NCI-H2081 treated with DMSO at 0.1 percent for 48 hours (cell line): ENCODE data around the gene PIK3R4.

Experiments used
- DNase-seq: peaks from one replicate; lab custom pipeline; 2025; lab: John Stamatoyannopoulos, UW

The PIK3R4 gene

GRCh38 chr3:130746246-130747039 lies at the start of gene PIK3R4:
Gene PIK3R4 (minus strand): TSS chr3:130746829. CDS start chr3:130745218, 1,611 bp downstream.
- peak; percentile 98 for DNase-seq

DNA sequence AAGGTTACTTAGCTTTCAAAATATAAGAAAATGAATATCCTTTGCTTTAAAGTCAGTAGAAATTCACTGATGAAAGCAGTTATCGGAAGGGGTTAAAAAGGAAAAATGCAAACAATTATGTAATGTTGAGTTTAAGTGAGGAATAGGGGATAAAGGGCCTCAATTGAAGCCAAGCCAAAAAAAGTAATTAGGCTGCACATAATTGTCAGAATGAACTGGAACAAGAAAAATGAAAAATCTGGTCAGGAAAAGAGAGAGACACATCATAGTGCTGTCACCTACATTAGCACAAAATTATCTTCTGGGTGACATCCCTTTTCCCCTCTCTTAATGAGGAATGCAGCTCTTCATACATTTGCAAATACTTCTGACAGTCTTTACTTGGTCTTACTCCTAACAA lies 48.8 kb upstream of the PIK3R4 start:
- no peak for DNase-seq

DNA sequence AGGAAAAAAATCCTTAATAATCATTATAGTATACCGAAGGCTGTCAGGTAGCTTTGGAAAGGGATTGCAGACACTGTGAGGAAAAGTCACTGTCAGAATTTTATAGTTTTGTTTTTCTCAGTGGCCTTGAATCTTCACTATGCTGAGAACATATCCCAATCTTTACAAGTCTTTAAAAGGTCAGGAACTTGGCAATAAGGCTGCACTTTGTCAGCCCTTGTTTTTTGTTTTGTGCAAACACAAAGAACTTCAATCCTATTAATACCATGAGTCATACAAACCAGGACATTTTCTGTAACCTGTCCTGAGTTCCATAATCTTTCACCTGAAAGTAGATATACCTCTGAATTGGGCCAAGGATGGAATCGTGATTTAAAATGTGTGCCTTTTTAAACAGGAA lies 45.6 kb upstream of the PIK3R4 start:
- no peak for DNase-seq

- DNase-seq = no peak
These were observed 43.2 kb upstream of the PIK3R4 start for GRCh38 chr3:130789782-130790322.

GRCh38 chr3:130787422-130788068 lies 40.9 kb upstream of the PIK3R4 start:
- DNase-seq = no peak

DNA sequence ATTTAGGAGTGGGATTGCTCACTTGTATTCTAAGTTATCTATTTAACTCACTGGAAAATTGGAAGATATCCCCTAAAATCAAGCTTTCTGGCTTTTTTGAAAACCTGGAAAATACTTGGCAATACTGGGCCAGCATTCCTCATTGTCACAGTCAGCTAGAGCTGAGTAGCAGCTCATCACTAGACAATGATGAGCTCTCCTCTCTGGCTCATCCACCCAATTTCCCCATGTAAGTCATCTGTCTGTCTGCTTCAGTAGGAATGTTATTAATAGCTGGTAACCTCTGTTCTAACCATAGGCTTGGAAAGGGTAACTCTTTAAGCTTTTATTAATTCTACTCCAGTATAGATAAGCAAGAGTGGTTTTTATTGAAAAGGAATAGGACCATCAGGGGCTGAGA lies 39.7 kb upstream of the PIK3R4 start:
- no peak for DNase-seq

DNA sequence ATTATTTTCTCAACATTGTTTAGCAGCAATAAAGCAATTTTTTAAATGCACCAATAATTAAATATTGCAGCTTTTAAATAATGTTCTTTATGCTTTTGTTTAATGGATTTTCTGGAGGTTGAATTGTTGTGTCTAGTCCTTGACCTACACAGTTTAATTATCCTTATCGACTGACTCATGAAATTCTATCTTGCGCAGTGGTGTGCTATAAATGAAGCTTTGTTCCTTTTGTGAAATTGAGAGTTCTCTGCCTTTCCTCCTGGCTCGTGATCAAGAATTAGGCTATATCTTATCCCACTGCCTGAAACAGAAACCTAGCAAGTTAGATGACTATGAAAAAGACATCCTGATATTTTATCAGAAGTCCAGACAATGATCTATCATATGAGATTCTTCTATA lies 37.0 kb upstream of the PIK3R4 start:
- DNase-seq = no peak

GRCh38 chr3:130779486-130779885 lies 32.9 kb upstream of the PIK3R4 start:
- DNase-seq = no peak

- DNase-seq = peak; percentile 65
These were observed 32.4 kb upstream of the PIK3R4 start for GRCh38 chr3:130779031-130779430.

DNA sequence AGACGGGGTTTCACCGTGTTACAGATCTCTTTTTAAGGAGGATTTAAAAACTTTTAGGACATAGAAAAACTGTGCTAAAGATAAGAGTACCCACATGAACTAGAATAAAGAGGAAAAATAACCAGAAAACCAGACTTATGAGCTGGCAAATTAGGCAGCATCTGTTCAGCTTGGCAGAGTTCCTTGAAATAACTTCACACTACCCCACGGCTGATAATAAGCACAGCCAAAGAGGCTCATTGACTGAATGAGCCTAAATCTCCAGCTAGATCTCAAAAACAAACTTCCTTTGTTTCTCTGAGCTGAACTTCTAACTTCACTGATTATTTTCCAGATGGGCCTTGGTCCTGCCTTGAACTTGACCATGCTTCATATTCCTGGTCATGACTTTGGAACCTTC lies 26.7 kb upstream of the PIK3R4 start:
- no peak for DNase-seq

DNA sequence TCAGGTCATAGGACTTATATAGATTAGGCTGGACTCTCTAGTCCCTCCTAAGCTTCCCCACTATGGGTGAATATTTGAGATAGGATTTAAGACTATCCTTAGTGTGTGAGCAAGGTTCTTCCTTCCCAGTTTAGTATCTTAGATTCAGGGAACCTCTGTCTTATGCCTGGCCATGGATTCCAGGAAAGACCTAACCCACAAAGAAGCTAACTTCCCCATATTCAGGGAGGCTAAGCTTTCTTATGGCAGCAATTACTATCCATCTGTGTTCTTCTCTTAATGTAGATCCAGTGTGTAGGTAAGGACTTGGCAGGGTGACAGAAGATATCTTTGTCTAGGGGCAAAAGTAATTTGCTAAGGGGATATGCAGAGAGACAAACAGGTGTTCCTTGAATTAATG lies 25.5 kb upstream of the PIK3R4 start:
- DNase-seq = no peak

DNA sequence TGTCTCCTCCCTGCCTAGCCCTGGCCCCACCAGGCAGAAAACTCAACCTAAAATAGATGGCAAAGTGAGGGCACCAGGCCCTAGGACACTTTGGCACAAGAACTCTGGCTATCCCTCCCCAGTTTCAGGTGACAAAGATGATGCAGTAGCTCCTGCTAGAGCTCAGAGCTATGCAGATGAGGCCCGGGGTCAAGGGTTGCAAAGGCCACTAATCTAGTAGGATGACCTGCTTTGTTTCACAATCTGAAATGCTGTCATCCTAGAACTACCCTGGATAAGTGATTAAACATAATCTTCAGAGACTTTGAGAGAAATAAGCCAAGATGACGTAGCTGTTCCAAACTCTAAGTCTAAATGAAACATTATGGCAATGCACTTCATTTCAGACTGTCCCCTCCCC lies 24.0 kb upstream of the PIK3R4 start:
- DNase-seq = no peak

DNA sequence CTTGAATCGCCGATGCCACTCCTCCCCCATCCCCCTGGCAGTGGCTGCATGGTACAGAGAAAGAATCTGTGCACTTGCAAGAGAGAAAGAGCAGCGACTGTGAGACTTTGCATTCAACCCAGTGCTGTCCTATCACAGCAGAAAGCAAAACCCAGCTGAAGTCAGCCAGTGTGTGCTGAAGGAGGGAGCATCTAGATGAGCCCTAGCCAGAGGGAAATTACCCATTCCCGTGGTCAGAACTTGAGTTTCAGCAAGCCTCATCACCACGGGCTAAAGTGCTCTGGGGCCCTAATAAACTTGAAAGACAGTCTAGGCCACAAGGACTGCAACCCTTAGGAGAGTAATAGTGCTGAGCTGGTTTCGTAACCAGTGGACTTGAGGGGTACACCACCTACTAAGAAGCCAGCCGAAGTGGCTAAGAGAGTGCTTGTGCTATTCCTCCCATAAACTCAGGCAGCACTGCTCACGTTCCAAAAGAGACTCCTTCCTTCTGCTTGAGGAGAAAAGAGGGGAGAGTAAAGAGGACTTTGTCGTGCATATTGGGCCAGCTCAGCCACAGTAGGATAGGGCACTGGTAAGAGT lies 15.2 kb upstream of the PIK3R4 start:
- DNase-seq = no peak

- no peak for DNase-seq
These were observed 14.3 kb upstream of the PIK3R4 start for GRCh38 chr3:130760922-130761321.

DNA sequence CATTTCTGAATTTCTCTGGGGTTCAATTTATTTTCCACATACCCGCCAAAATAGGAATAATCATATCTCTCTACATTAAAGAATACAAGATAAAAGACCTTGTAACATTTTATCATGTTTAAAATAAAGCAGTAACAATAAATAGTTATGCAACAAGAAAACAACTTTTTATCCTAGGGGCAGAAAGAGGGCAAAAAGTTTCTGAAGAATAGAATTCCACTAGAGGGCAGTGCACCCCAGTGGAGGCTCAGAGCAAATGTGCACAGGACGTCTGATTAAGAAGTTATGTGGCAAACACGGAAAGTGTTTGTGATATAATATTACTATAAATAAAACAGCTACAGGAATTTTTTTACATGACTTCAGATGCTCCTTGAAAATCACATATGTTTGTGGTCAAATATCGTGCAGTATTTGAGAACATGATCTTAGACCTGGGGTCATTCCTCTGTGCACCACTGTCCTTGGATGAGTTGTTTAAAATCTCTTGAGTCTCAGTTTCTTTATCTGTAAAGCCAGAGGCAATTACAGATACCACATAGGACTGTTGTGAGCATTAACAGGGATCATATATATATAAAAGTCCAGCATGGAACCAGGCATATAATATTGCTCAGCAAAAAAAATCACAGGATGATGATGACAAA lies 13.2 kb upstream of the PIK3R4 start:
- no peak for DNase-seq

GRCh38 chr3:130758624-130759369 lies 12.2 kb upstream of the PIK3R4 start:
- DNase-seq = no peak

DNA sequence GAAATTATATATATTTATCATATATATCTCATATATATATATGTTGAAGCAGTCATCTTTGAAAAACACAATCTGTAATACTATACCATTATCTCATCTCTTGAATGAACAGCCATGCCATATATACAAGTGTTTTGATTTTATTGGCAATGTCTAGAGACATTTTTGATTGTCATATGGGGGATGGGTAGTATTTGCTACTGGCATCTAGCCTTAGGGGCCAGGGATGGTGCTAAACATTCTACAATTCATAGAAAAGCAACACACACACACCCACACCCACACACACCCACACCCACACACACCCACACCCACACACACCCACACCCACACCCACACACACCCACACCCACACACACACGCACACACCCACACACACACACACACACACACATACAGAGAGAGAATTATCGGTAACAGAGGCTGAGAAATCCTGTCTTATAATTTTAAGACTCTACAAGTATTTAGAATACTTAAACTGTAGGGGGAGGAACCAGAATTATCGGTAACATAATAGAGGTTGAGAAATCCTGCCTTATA lies 11.1 kb upstream of the PIK3R4 start:
- DNase-seq = no peak

- DNase-seq = no peak
These were observed 9.0 kb upstream of the PIK3R4 start for GRCh38 chr3:130755666-130756065.

DNA sequence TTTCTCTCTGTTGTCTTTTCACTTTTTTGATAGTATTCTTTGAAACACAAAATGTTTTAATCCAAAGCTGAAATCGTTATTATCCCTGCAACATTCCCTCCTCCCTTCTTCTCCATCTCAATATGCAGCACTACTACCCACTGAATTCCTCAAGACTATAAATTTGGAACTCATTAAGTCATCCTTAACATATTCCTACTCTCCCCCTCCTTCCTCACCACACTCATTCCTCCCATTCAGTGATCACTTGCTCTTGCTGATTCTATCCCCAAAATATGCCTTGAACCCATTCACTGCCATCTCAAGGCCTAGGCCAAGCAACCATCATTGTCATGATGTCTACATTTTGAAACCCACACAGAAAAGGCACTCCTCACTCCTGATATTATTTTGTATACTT lies 2.4 kb upstream of the PIK3R4 start:
- no peak for DNase-seq

- DNase-seq = no peak
These were observed 1.8 kb upstream of the PIK3R4 start for GRCh38 chr3:130748467-130748861.

DNA sequence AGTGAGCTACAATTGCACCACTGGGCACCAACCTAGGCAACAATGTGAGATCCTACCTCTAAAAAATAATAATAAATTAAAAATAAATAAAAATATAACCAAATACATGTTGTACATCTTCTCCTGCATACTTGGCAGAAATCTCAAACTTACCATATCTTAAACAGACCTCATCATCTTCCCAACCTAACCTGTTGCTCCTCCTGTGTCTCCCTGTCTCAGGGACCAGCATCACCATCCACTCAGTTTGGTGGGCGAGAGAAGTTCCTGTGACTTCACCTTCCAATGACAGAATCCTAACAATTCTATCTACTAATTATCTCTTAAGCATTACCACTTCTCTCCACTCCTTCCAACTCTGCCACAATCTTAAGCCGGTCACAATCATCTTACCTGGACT lies 3.3 kb downstream of the PIK3R4 start:
- no peak for DNase-seq
